Progenitor cell of endocrine pancreas (in vitro differentiated cells): Measurements from ENCODE around the gene GATA5. TPM values are rescaled to one million over a fixed set of nuclear protein-coding genes. Genes with fewer than 3 reads are reported as not detected.

ENCODE experiments used
- DNase-seq: peaks from one replicate; pipeline ENCODE4 v3.0.0; 2021; ENCODE audit warnings: low spot score; ENCODE audit not compliant: unreplicated experiment
- H3K27ac Mint-ChIP-seq: 2 replicates; pipeline ENCODE4 v1.8.0; 2021; ENCODE audit warnings: mild to moderate bottlenecking, moderate library complexity, mixed read lengths
- H3K27me3 Mint-ChIP-seq: 2 replicates; pipeline ENCODE4 v1.8.0; 2021; ENCODE audit warnings: mixed read lengths
- H3K36me3 Mint-ChIP-seq: 2 replicates; pipeline ENCODE4 v1.8.0; 2022; ENCODE audit warnings: mixed read lengths; ENCODE audit not compliant: insufficient read depth
- H3K4me1 Mint-ChIP-seq: 2 replicates; pipeline ENCODE4 v1.8.0; 2021; ENCODE audit warnings: low read depth, mixed read lengths
- H3K4me3 Mint-ChIP-seq: 2 replicates; pipeline ENCODE4 v1.8.0; 2021; ENCODE audit warnings: low read depth, mild to moderate bottlenecking, moderate library complexity, mixed read lengths
- H3K9me3 Mint-ChIP-seq: 2 replicates; pipeline ENCODE4 v1.8.0; 2021; ENCODE audit warnings: low read depth, mixed read lengths
- total RNA-seq: library from RNA; stranded (reverse); gene quantifications from 2 replicates; pipeline ENCODE4 v1.2.1, GENCODE V29; 2021
- TF ChIP-seq, protein P1 (sequence below): fragments of 200-600 bp; sonication (generic); IDR thresholded peaks from one replicate; pipeline ENCODE4 v1.5.0; 2021; ENCODE audit warnings: antibody characterized with exemption, mild to moderate bottlenecking; ENCODE audit not compliant: unreplicated experiment

GATA5 gene
- total RNA-seq, 1 donor from 2014 or later: 3.8 TPM

DNA sequence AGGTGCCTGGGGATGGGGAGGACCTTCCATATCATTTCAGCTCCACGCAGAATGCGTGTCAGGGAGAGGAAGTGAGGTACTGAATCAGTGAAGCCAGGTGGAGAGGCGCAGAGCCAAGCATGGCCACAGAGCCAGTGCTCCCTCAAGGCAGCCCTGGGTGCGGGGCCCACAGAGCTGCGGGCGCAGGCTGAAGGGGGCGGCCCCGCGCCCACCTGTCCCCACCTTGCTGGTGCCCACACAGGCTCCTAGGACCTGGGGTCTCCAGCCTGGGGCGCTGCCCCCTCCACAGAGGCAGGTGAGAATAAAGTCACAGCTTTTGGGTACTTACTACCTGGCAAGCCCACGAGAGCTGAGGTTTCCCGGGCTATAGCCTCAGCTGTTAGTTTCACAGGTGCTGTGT is 40.0 kb upstream of the GATA5 start:
- no peaks in the 10 kb centered on the region for H3K4me1 Mint-ChIP-seq
- H3K36me3 Mint-ChIP-seq: no peaks in the 10 kb centered on the region
- no peaks in the 10 kb centered on the region for H3K9me3 Mint-ChIP-seq
- H3K4me3 Mint-ChIP-seq: no peak overlapping the region
- TF ChIP-seq, protein P1, sequence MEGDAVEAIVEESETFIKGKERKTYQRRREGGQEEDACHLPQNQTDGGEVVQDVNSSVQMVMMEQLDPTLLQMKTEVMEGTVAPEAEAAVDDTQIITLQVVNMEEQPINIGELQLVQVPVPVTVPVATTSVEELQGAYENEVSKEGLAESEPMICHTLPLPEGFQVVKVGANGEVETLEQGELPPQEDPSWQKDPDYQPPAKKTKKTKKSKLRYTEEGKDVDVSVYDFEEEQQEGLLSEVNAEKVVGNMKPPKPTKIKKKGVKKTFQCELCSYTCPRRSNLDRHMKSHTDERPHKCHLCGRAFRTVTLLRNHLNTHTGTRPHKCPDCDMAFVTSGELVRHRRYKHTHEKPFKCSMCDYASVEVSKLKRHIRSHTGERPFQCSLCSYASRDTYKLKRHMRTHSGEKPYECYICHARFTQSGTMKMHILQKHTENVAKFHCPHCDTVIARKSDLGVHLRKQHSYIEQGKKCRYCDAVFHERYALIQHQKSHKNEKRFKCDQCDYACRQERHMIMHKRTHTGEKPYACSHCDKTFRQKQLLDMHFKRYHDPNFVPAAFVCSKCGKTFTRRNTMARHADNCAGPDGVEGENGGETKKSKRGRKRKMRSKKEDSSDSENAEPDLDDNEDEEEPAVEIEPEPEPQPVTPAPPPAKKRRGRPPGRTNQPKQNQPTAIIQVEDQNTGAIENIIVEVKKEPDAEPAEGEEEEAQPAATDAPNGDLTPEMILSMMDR: no peak
- no peaks in the 10 kb centered on the region for H3K27me3 Mint-ChIP-seq
- no peak for DNase-seq
- no peak overlapping the region for H3K27ac Mint-ChIP-seq

DNA sequence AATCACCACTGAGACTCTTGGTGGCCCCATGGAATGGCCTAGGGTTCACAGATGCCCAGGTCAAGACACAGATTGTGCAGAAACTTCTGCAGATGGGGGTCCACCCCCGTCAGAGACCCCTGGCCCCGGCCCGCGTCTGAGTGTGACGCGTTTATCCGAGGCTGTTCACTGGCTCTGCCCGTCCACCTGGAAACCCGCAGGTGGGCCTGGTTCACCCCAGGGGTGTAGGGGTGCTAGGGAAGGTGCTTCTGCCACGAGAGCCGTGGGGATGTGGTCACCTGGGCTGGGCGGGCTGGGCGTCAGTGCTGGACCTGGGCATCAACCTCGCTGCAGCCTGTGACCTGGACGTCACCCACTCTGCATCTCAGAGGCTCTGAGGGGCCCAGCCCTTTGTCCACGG is 39.5 kb upstream of the GATA5 start:
- H3K36me3 Mint-ChIP-seq: no peaks in the 10 kb centered on the region
- H3K9me3 Mint-ChIP-seq: no peaks in the 10 kb centered on the region
- no peak overlapping the region for H3K27ac Mint-ChIP-seq
- no peak overlapping the region for H3K4me3 Mint-ChIP-seq
- no peaks in the 10 kb centered on the region for H3K27me3 Mint-ChIP-seq
- DNase-seq: no peak
- TF ChIP-seq, protein P1: no peak
- no peaks in the 10 kb centered on the region for H3K4me1 Mint-ChIP-seq

DNA sequence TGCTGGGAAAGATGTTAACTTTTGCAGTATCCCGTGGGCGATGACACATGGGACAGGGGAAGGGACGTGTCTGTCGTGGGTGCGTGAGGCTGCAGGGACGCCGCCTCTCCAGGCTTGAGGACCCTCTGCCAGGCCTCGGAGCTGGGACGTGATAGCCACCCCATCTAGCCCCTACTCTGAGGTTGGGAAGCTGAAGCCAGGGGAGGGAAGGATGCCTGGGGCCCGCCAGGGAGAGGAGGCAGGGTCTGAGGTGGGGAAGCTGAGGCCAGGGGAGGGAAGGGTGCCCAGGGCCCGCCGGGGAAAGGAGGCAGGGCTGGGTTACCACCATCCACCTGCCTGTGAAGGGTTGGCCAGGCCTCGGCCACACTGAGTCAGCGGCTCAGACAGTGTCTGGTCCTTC is 38.2 kb upstream of the GATA5 start:
- H3K27ac Mint-ChIP-seq: no peak overlapping the region

DNA sequence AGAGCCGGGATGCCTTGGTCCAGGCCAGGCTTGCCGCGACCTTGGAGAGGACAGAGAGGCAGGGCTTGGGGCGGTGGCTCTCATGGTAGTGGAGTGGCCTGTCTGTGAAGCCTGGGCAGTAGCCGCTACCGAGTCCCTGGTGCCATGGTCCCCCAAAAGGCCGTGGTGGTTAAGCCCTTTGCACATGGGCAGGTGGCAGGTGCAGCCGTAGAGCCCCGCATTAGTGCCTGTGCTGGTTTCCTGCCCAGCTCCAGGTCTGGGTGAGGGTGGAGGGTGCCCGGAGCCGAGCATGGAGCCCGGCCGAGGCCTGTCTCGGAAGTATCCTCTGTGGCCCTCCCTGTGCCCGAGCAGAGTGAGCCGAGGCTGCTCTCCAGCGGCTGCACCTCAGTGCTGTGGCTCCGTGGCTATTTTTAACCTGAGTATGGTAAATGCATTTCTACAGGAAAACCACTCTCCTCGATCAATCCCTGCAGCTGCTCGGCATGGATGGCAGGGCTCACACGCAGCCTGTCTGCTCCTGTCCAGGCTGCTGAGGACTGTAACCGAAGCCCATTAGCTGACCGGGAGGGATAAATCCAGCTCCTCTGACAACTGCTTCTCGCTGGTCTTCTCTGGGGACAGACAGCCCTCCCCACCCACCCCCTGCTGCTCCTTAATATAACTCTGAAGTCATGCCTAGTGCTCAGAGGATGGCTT is 36.3 kb upstream of the GATA5 start:
- no peak overlapping the region for H3K4me3 Mint-ChIP-seq
- no peak overlapping the region for H3K27ac Mint-ChIP-seq
- TF ChIP-seq, protein P1: no peak
- DNase-seq: no peak
- no peaks in the 10 kb centered on the region for H3K27me3 Mint-ChIP-seq
- no peaks in the 10 kb centered on the region for H3K9me3 Mint-ChIP-seq
- no peaks in the 10 kb centered on the region for H3K4me1 Mint-ChIP-seq
- H3K36me3 Mint-ChIP-seq: no peaks in the 10 kb centered on the region

More for the DNA sequence above, 38.2 kb upstream of the GATA5 start:
- TF ChIP-seq, protein P1: no peak
- H3K36me3 Mint-ChIP-seq: no peaks in the 10 kb centered on the region
- no peak for DNase-seq
- H3K9me3 Mint-ChIP-seq: no peaks in the 10 kb centered on the region
- H3K4me3 Mint-ChIP-seq: no peak overlapping the region
- no peaks in the 10 kb centered on the region for H3K27me3 Mint-ChIP-seq
- H3K4me1 Mint-ChIP-seq: no peaks in the 10 kb centered on the region

DNA sequence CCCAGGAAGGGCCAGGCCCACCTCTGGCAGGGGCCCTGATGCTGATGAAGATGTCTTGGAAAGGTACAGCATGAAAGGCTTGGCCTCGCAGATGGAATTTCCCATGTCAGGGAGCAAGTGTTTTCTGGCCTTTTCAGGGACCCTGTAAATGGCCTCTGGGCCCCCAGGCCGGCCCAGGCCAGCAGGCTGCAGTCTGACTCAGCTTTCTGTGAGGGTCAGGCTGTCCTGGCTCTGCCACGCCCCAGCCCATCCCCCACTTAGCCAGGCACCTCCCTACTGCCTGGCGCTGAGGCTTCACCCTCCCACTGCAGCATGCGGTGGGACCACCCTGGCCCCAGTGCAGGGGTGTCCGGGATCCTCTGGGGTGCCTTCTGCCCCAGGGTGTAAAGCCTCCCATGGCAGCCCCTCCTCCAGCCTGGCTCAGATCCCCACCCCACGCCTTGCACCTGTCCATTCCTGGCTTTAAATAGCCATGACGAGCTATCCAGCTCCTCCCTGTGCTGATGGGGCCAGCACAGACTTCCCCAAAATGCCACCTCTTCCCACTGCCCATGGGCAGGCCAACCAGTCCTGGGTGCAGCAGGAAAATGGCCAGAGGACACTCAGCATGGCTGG is 35.6 kb upstream of the GATA5 start:
- Mint-ChIP-seq H3K9me3 (no peaks in the 10 kb centered on the region), H3K4me3 (no peak overlapping the region), H3K27me3 (no peaks in the 10 kb centered on the region), H3K36me3 (no peaks in the 10 kb centered on the region), H3K4me1 (no peaks in the 10 kb centered on the region), H3K27ac (peak overlapping the region; percentile 47)
- no peak for DNase-seq
- TF ChIP-seq, protein P1: no peak
